Activated CD8-positive, alpha-beta memory T cell treated with anti-CD3 and anti-CD28 coated beads, Interleukin-2, amount 10 ng/mL, durations not matched to agents 7 days and 5 days (primary cell): ENCODE results near the gene GDI2. TPM values are rescaled to one million over a fixed set of nuclear protein-coding genes. Genes with fewer than 3 reads are reported as not detected.

Experiments used
- ATAC-seq: fragments of 150-1000 bp; cut with Tn5 transposase; one replicate; pipeline ENCODE4 v1.10.0; 2021; ENCODE audit warnings: moderate library complexity
- CTCF ChIA-PET: fragments of 350-600 bp; sonication (Branson Sonifier 250); formaldehyde crosslinking; loops from one replicate; lab custom pipeline; 2021; ENCODE audit warnings: antibody characterized with exemption; lab: Charles Lee
- DNase-seq: peaks from one replicate; pipeline ENCODE4 v3.0.0-alpha.2; 2020
- H3K27ac Mint-ChIP-seq: one replicate; pipeline ENCODE4 v1.8.0; 2021; ENCODE audit warnings: mild to moderate bottlenecking, mixed read lengths
- H3K27me3 Mint-ChIP-seq: one replicate; pipeline ENCODE4 v1.8.0; 2021; ENCODE audit warnings: mixed read lengths
- H3K36me3 Mint-ChIP-seq: one replicate; pipeline ENCODE4 v1.8.0; 2021; ENCODE audit warnings: mild to moderate bottlenecking, mixed read lengths
- H3K4me1 Mint-ChIP-seq: one replicate; pipeline ENCODE4 v1.8.0; 2021; ENCODE audit warnings: mixed read lengths
- H3K4me3 Mint-ChIP-seq: one replicate; pipeline ENCODE4 v1.8.0; 2021; ENCODE audit warnings: mild to moderate bottlenecking, moderate library complexity, mixed read lengths
- H3K9me3 Mint-ChIP-seq: one replicate; pipeline ENCODE4 v1.8.0; 2022; ENCODE audit warnings: low read depth, mixed read lengths
- total RNA-seq, 2 experiments: library from RNA; stranded (reverse); gene quantifications; one replicate each; pipeline ENCODE4 v1.2.3, GENCODE V29; 2021

The GDI2 gene
- total RNA-seq, 2 experiments from 2014 or later: 196 to 263 TPM

GRCh38 chr10:5743736-5744135, 69.5 kb downstream of the GDI2 start:
- Mint-ChIP-seq H3K36me3 (peaks cover 52% of the 10 kb centered on the region), H3K4me1 (peaks cover 6% of the 10 kb centered on the region), H3K27ac (no peak overlapping the region), H3K4me3 (no peak overlapping the region), H3K27me3 (no peaks in the 10 kb centered on the region), H3K9me3 (no peaks in the 10 kb centered on the region)
- DNase-seq (no peak), ATAC-seq (no peak)
- CTCF ChIA-PET: no interaction called here

- DNase-seq: no peak
- H3K27ac Mint-ChIP-seq: no peak overlapping the region
- H3K36me3 Mint-ChIP-seq: peaks cover 44% of the 10 kb centered on the region
- H3K4me1 Mint-ChIP-seq: peaks cover 5% of the 10 kb centered on the region
- H3K4me3 Mint-ChIP-seq: no peak overlapping the region
- H3K27me3 Mint-ChIP-seq: no peaks in the 10 kb centered on the region
- ATAC-seq: no peak
- H3K9me3 Mint-ChIP-seq: no peaks in the 10 kb centered on the region
- CTCF ChIA-PET: interaction anchor here (1.6 kb wide), 1 partner anchor 13 kb away, joined by 5 read pairs; no protein-coding TSS in a partner anchor
These were observed 71.1 kb downstream of the GDI2 start for GRCh38 chr10:5742116-5742515.

- CTCF ChIA-PET: interaction anchor here (1.6 kb wide), 2 partner anchors 9 to 14 kb away, joined by 3 to 5 read pairs; no protein-coding TSS in a partner anchor
- Mint-ChIP-seq H3K4me3 (no peak overlapping the region), H3K4me1 (peaks cover 2% of the 10 kb centered on the region), H3K9me3 (no peaks in the 10 kb centered on the region), H3K27ac (no peak overlapping the region), H3K27me3 (no peaks in the 10 kb centered on the region), H3K36me3 (peaks cover 41% of the 10 kb centered on the region)
- ATAC-seq (no peak), DNase-seq (no peak)
These were observed 72.0 kb downstream of the GDI2 start for GRCh38 chr10:5741276-5741675.

- Mint-ChIP-seq H3K4me3 (no peak overlapping the region), H3K27me3 (no peaks in the 10 kb centered on the region), H3K36me3 (peaks cover 34% of the 10 kb centered on the region), H3K27ac (no peak overlapping the region), H3K4me1 (peaks cover 5% of the 10 kb centered on the region), H3K9me3 (no peaks in the 10 kb centered on the region)
- CTCF ChIA-PET: no interaction called here
- DNase-seq (no peak), ATAC-seq (no peak)
These were observed 74.8 kb downstream of the GDI2 start for GRCh38 chr10:5738427-5738826.

- no peak overlapping the region for H3K4me3 Mint-ChIP-seq
- ATAC-seq (no peak), DNase-seq (no peak)
- no peaks in the 10 kb centered on the region for H3K27me3 Mint-ChIP-seq
- H3K36me3 Mint-ChIP-seq: peaks cover 34% of the 10 kb centered on the region
- H3K27ac Mint-ChIP-seq: no peak overlapping the region
- peaks cover 11% of the 10 kb centered on the region for H3K4me1 Mint-ChIP-seq
- CTCF ChIA-PET: interaction anchor here (0.5 to 1.1 kb wide), 2 partner anchors 9 to 370 kb away, joined by 3 to 4 read pairs; no protein-coding TSS in a partner anchor
- no peaks in the 10 kb centered on the region for H3K9me3 Mint-ChIP-seq
These were observed 75.9 kb downstream of the GDI2 start for GRCh38 chr10:5737352-5737751.

GRCh38 chr10:5736591-5736990, 76.6 kb downstream of the GDI2 start:
- no peak for ATAC-seq
- Mint-ChIP-seq H3K36me3 (peaks cover 34% of the 10 kb centered on the region), H3K27me3 (no peaks in the 10 kb centered on the region), H3K4me3 (no peak overlapping the region), H3K4me1 (peaks cover 16% of the 10 kb centered on the region), H3K9me3 (no peaks in the 10 kb centered on the region), H3K27ac (no peak overlapping the region)
- CTCF ChIA-PET: interaction anchor here (1.4 kb wide), 1 partner anchor 11 kb away, joined by 4 read pairs; no protein-coding TSS in a partner anchor
- DNase-seq: no peak

GRCh38 chr10:5735119-5735518, 78.1 kb downstream of the GDI2 start:
- H3K27me3 Mint-ChIP-seq: no peaks in the 10 kb centered on the region
- no peak overlapping the region for H3K27ac Mint-ChIP-seq
- CTCF ChIA-PET: interaction anchor here (0.7 to 1.6 kb wide), 5 partner anchors 27 to 351 kb away, joined by 3 to 4 read pairs (median 3); no protein-coding TSS in a partner anchor
- H3K36me3 Mint-ChIP-seq: peaks cover 37% of the 10 kb centered on the region
- DNase-seq (no peak), ATAC-seq (no peak)
- H3K4me1 Mint-ChIP-seq: peaks cover 28% of the 10 kb centered on the region
- no peaks in the 10 kb centered on the region for H3K9me3 Mint-ChIP-seq
- H3K4me3 Mint-ChIP-seq: no peak overlapping the region

GRCh38 chr10:5732141-5732540, 81.1 kb downstream of the GDI2 start:
- CTCF ChIA-PET: interaction anchor here (0.8 to 1.5 kb wide), 2 partner anchors 9 to 19 kb away, joined by 3 to 5 read pairs; no protein-coding TSS in a partner anchor
- Mint-ChIP-seq H3K4me3 (no peak overlapping the region), H3K9me3 (no peaks in the 10 kb centered on the region), H3K27me3 (no peaks in the 10 kb centered on the region), H3K4me1 (peaks cover 34% of the 10 kb centered on the region), H3K36me3 (peaks cover 43% of the 10 kb centered on the region), H3K27ac (peak overlapping the region; percentile 59)
- ATAC-seq (no peak), DNase-seq (no peak)

- ATAC-seq (peak; percentile 45), DNase-seq (no peak)
- peak overlapping the region; percentile 59 for H3K27ac Mint-ChIP-seq
- H3K9me3 Mint-ChIP-seq: no peaks in the 10 kb centered on the region
- H3K36me3 Mint-ChIP-seq: peaks cover 47% of the 10 kb centered on the region
- H3K4me3 Mint-ChIP-seq: no peak overlapping the region
- peaks cover 34% of the 10 kb centered on the region for H3K4me1 Mint-ChIP-seq
- H3K27me3 Mint-ChIP-seq: no peaks in the 10 kb centered on the region
- CTCF ChIA-PET: interaction anchor here (1.5 kb wide), 1 partner anchor 19 kb away, joined by 5 read pairs; no protein-coding TSS in a partner anchor
These were observed 81.7 kb downstream of the GDI2 start for GRCh38 chr10:5731559-5731958.

- CTCF ChIA-PET: interaction anchor here (1.0 kb wide), 1 partner anchor 34 kb away, joined by 4 read pairs; no protein-coding TSS in a partner anchor
- Mint-ChIP-seq H3K27me3 (no peaks in the 10 kb centered on the region), H3K9me3 (no peaks in the 10 kb centered on the region), H3K27ac (peak overlapping the region; percentile 72), H3K4me1 (peaks cover 34% of the 10 kb centered on the region), H3K36me3 (peaks cover 50% of the 10 kb centered on the region), H3K4me3 (no peak overlapping the region)
- DNase-seq (no peak), ATAC-seq (peak; percentile 45)
These were observed 82.5 kb downstream of the GDI2 start for GRCh38 chr10:5730766-5731165.

GRCh38 chr10:5723692-5724091, 89.5 kb downstream of the GDI2 start:
- CTCF ChIA-PET: interaction anchor here (0.7 kb wide), 1 partner anchor 919 kb away, joined by 3 read pairs; no protein-coding TSS in a partner anchor
- H3K4me1 Mint-ChIP-seq: peaks cover 6% of the 10 kb centered on the region
- peak overlapping the region; percentile 25 for H3K27ac Mint-ChIP-seq
- H3K27me3 Mint-ChIP-seq: no peaks in the 10 kb centered on the region
- no peak for DNase-seq
- no peak overlapping the region for H3K4me3 Mint-ChIP-seq
- no peaks in the 10 kb centered on the region for H3K9me3 Mint-ChIP-seq
- no peak for ATAC-seq
- peaks cover 33% of the 10 kb centered on the region for H3K36me3 Mint-ChIP-seq

- Mint-ChIP-seq H3K4me1 (peaks cover 12% of the 10 kb centered on the region), H3K27me3 (no peaks in the 10 kb centered on the region), H3K4me3 (no peak overlapping the region), H3K9me3 (no peaks in the 10 kb centered on the region), H3K36me3 (peaks cover 20% of the 10 kb centered on the region), H3K27ac (no peak overlapping the region)
- CTCF ChIA-PET: no interaction called here
- ATAC-seq: no peak
- DNase-seq: no peak
These were observed 93.1 kb downstream of the GDI2 start for GRCh38 chr10:5720182-5720581.

- peaks cover 21% of the 10 kb centered on the region for H3K36me3 Mint-ChIP-seq
- ATAC-seq (no peak), DNase-seq (no peak)
- no peaks in the 10 kb centered on the region for H3K27me3 Mint-ChIP-seq
- H3K4me3 Mint-ChIP-seq: no peak overlapping the region
- no peaks in the 10 kb centered on the region for H3K9me3 Mint-ChIP-seq
- CTCF ChIA-PET: no interaction called here
- peaks cover 15% of the 10 kb centered on the region for H3K4me1 Mint-ChIP-seq
- no peak overlapping the region for H3K27ac Mint-ChIP-seq
These were observed 93.7 kb downstream of the GDI2 start for GRCh38 chr10:5719546-5719945.
